HT1080 (cell line): ENCODE data around the gene PTPN14. TPM values are rescaled to one million over a fixed set of nuclear protein-coding genes. Genes with fewer than 3 reads are reported as not detected.

Source experiments
- DNase-seq: peaks from one replicate; pipeline ENCODE4 v3.0.0-alpha.2; 2015; ENCODE audit warnings: low read depth
- total RNA-seq: library from RNA; depleted of rRNA; stranded (reverse); fragments of >200 nt; shearing (Covaris generic); gene quantifications from 2 replicates; pipeline ENCODE4 v1.2.3, GENCODE V29; 2014

The PTPN14 gene
- total RNA-seq, 1 experiment from 2014 or later, result 63.0 TPM

DNA sequence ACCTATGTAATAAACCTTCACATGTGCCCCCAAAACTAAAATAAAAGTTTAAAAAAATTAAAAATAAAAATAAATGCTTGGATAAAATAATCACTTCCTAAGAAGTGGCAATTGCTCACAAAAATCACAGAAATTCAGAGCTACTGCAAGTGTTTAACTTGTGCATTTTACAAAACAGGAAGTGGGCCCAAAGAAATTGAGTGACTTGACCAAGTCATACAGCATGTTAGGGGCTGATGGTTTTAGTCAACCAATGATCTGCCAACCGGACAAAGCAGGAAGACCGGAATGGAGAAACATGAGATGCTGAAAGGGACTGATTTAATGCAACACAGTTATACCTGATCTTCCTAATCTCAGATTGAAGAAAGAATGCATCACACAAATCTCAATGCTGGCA lies 173.9 kb downstream of the PTPN14 start:
- no peak for DNase-seq

- DNase-seq, result no peak
These were observed 179.3 kb downstream of the PTPN14 start for GRCh38 chr1:214372092-214372491.

GRCh38 chr1:214370615-214371014 lies 180.8 kb downstream of the PTPN14 start:
- no peak for DNase-seq

DNA sequence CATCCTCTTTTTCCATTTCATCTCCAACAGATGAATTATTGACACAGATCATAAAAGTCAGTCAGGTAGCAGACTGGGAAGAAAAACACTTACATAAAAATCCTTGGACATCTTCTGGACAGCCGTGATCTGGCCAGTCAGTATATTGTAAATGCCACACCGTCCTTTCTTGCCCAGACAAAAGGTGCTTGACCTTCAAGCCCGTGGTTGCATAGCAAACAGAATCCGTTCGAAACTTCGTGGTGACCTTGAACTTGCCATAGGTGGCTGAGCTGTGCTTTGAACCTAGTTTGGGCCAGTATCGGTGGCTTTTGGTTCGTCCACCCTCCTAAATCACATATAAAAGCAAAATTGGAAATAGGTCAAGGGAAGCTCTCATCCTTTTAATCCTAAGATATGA lies 182.0 kb downstream of the PTPN14 start:
- DNase-seq, result no peak

GRCh38 chr1:214367841-214368240 lies 183.6 kb downstream of the PTPN14 start:
- DNase-seq, result no peak

DNA sequence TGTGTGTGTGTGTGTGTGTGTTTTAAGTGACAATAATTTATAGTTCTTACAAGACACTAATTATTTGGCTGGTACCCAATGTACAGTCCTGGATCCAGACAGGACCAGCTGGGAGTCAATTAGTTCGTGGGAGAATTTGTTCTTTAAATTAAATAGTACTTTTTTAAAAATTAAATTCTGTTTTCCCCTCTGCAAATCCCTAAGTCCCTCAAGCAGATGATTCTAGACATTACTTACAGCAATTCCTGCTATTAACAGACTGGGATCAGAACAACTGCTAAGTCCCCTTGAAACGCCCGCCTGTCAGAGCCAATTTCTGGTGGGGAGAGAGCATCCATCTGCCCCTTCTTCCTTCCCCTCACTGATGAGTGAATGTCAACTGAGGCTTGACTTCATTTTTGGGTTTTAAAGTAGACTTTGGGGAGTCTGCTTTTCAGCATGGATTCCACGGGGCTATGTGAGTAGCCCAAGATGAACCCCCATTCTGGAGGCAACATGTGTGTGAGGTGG lies 186.6 kb downstream of the PTPN14 start:
- DNase-seq, result no peak

- DNase-seq, result no peak
These were observed 187.0 kb downstream of the PTPN14 start for GRCh38 chr1:214364386-214364785.

DNA sequence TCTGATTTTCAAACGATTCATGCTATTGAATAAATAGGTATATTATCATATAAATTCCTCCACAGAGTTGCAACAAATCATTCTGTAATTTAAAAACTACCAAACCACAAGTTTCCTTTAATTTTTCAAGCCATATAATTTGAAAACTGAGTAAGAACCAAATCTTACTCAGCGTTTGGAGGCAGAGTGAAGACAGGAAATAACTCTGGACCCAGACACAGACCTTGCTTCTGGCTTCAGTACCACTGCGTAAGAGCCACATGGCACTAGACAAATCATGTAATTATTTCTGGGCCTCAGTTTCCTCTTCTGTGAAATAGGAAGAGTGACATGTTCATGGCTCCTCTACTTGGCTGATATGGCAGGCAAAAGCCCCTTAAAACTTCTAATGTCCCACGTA lies 188.0 kb downstream of the PTPN14 start:
- DNase-seq, result no peak

GRCh38 chr1:214362188-214362882 lies 189.1 kb downstream of the PTPN14 start:
- DNase-seq, result peak; percentile 18

DNA sequence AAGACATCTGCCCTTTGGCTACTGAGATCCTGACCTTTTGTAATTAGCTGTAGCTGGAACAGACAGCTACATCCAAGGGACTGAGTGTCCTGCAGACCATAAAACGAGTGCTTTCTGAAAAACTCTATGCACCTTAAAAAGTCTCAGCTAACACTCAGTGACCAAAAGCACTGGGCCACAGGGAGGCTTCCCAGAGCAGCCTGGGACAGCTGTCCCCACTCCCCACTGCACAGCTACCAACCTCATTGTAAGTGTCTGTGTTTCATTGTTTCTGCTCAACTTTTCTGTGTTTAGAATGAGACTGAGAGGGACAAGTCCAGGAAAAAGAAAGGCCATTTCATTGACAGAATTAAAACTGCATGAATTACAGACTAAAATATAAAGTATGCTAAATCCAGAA lies 189.8 kb downstream of the PTPN14 start:
- no peak for DNase-seq

- DNase-seq, result no peak
These were observed 190.8 kb downstream of the PTPN14 start for GRCh38 chr1:214360525-214361164.

GRCh38 chr1:214360116-214360515 lies 191.3 kb downstream of the PTPN14 start:
- DNase-seq, result no peak

GRCh38 chr1:214354440-214355148 lies 196.8 kb downstream of the PTPN14 start:
- DNase-seq, result no peak

DNA sequence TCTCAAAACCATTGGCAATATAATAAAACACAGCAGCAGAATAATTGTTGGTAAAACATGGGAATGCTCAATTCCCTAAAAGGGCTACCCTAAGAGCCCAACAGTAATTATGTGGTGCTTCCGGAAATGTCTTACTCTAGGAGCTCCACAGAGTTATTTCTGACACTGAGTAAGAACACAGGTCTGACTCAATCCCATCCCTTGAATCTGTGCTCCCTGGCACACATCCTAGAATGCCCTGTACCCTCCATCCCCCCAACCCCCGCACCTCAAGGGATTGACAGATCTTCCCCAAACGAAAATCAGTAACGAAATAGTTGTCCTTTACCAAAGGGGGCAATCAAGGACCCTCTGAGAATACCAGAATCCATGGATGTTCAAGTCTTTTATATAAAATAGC lies 198.6 kb downstream of the PTPN14 start:
- DNase-seq, result peak; percentile 59

GRCh38 chr1:214351551-214352277 lies 199.7 kb downstream of the PTPN14 start:
- DNase-seq, result no peak

- DNase-seq, result no peak
These were observed 201.6 kb downstream of the PTPN14 start for GRCh38 chr1:214349781-214350180.

- DNase-seq, result no peak
These were observed 202.4 kb downstream of the PTPN14 start for GRCh38 chr1:214349008-214349407.

- DNase-seq, result no peak
These were observed 206.5 kb downstream of the PTPN14 start for GRCh38 chr1:214344897-214345296.

- no peak for DNase-seq
These were observed 208.9 kb downstream of the PTPN14 start for GRCh38 chr1:214342525-214342924.

DNA sequence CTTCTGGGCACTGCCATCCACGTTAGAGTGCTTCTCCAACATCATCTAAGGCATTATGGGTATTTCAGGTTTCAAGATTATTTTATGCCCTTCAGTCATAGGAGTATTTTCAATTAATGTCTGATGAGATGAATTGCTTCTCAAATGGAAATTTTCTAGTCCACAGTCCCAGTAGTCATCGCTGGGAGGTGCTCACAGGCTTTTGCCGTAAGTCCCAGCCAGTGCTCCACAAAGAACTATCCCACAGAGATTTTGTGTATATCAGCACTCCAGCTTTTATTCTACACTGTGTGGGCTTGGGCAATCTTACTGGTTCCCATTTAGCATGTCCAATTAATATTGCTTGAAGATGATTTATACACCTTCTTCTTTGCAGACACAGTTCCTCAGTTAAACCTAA lies 209.5 kb downstream of the PTPN14 start:
- no peak for DNase-seq

DNA sequence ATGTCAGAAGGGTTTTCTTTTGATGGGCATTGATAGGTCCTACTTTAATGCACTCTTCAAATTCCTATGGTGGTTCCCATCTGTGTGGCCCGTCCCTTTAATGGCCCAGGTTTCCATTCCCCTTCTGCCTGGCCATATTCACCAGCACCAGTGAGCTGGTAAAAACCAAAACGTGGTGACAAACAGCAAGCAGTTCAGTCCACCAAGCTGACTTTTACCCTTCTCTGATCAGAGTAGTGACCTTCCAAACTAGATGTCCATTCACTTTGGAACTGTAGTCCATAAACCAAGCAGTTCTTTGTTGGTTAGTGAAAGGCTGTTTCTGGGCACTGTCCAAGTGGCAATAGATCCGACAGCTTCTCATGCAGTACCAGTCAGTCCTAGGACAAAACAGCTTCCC lies 209.9 kb downstream of the PTPN14 start:
- DNase-seq, result no peak

GRCh38 chr1:214338212-214338611 lies 213.2 kb downstream of the PTPN14 start:
- no peak for DNase-seq
